T-cell (primary cell): ENCODE results near the gene NEU4. TPM values are rescaled to one million over a fixed set of nuclear protein-coding genes. Genes with fewer than 3 reads are reported as not detected.
"Not testable (repeated sequence)": the region's sequence is repeated elsewhere in the genome, so short reads cannot be mapped to it uniquely, and the experiment has no call there.

Source experiments
- ATAC-seq, 4 experiments: fragments of 200-7000 bp in 3 of 4; fragments of 150-1000 bp in 1 of 4; cut with Tn5 transposase; replicated peaks in 1 of 4; 1 replicate in 3 of 4; 2 replicates in 1 of 4; pipeline ENCODE4 v1.10.0; 2021; ENCODE audit warnings: moderate library complexity in 3 of 4, mild to moderate bottlenecking in 2 of 4, moderate number of reproducible peaks in 1 of 4
- CTCF ChIA-PET, 2 donors: fragments of 300-600 bp; sonication (Branson Sonifier 250); formaldehyde crosslinking; loops; one replicate each; lab custom pipeline; 2022; ENCODE audit warnings: antibody characterized with exemption in 2 of 2; lab: Charles Lee
- POLR2A ChIA-PET, 2 donors: fragments of 300-600 bp; sonication (Branson Sonifier 250); formaldehyde crosslinking; loops; one replicate each; lab custom pipeline; 2022; ENCODE audit warnings: antibody characterized with exemption in 2 of 2; lab: Charles Lee
- DNase-seq, 35 experiments: peaks; one replicate each; pipeline versions ENCODE4 v3.0.0 to v3.0.0-alpha.2; 2013 to 2023
- H3K27ac ChIP-seq: one replicate; pipeline ENCODE4 v1.5.1; 2013; ENCODE audit warnings: low read length
- H3K27me3 ChIP-seq, 2 experiments: replicated peaks in 1 of 2; 1 replicate in 1 of 2; 2 replicates in 1 of 2; pipeline versions ENCODE4 v1.6.1 to v1.7.0; 2013; ENCODE audit warnings: low read length in 1 of 2, mixed read lengths in 1 of 2; ENCODE audit not compliant: control insufficient read depth in 2 of 2, insufficient read depth in 2 of 2; ENCODE audit errors: extremely low read depth in 1 of 2
- H3K36me3 ChIP-seq, 2 donors: 1 replicate in 1 of 2; 2 replicates in 1 of 2; pipeline versions ENCODE4 v1.6.1 to v1.7.0; 2013; ENCODE audit warnings: low read length in 1 of 2; ENCODE audit not compliant: control insufficient read depth in 2 of 2, insufficient read depth in 1 of 2; ENCODE audit errors: extremely low read depth in 1 of 2
- H3K4me1 ChIP-seq, 2 experiments: 1 replicate in 1 of 2; 2 replicates in 1 of 2; pipeline versions ENCODE4 v1.6.1 to v1.7.0; 2013; ENCODE audit warnings: low read length in 2 of 2, mixed read lengths in 1 of 2; ENCODE audit not compliant: insufficient read depth in 2 of 2, control insufficient read depth in 1 of 2; ENCODE audit errors: extremely low read depth in 1 of 2
- H3K4me3 ChIP-seq, 2 donors: 1 replicate in 1 of 2; 2 replicates in 1 of 2; pipeline versions ENCODE4 v1.5.1 to v1.7.0; 2013; ENCODE audit warnings: mild to moderate bottlenecking in 2 of 2, low read length in 1 of 2, moderate library complexity in 1 of 2; ENCODE audit not compliant: control insufficient read depth in 1 of 2; ENCODE audit errors: extremely low read depth in 1 of 2
- H3K9me3 ChIP-seq: 2 replicates; pipeline ENCODE4 v1.7.0; 2013
- H3K27ac Mint-ChIP-seq, 2 donors: one replicate each; pipeline ENCODE4 v1.8.0; 2020 to 2021; ENCODE audit warnings: mild to moderate bottlenecking in 2 of 2, mixed read lengths in 2 of 2
- H3K27me3 Mint-ChIP-seq, 2 donors: one replicate each; pipeline ENCODE4 v1.8.0; 2021 to 2022; ENCODE audit warnings: mixed read lengths in 2 of 2
- H3K36me3 Mint-ChIP-seq: one replicate; pipeline ENCODE4 v1.8.0; 2021; ENCODE audit warnings: mixed read lengths
- H3K4me1 Mint-ChIP-seq, 3 donors: one replicate each; pipeline ENCODE4 v1.8.0; 2020 to 2022; ENCODE audit warnings: mixed read lengths in 3 of 3, mild to moderate bottlenecking in 1 of 3
- H3K4me3 Mint-ChIP-seq, 3 donors: one replicate each; pipeline ENCODE4 v1.8.0; 2020 to 2022; ENCODE audit warnings: mild to moderate bottlenecking in 3 of 3, mixed read lengths in 3 of 3, moderate library complexity in 3 of 3
- H3K9me3 Mint-ChIP-seq, 3 donors: one replicate each; pipeline ENCODE4 v1.8.0; 2020 to 2022; ENCODE audit warnings: mixed read lengths in 3 of 3
- WGBS: methylation state at CpG from one replicate; pipeline ENCODE4 v1.1.5; 2013; ENCODE audit warnings: missing lambda C conversion rate; ENCODE audit not compliant: insufficient coverage; 5-methylcytosine and 5-hydroxymethylcytosine counted together
- total RNA-seq, 35 experiments: library from RNA in 6 of 35; stranded (reverse) in 6 of 35; fragments of 120-200 nt in 1 of 35; gene quantifications; one replicate each; pipeline versions ENCODE4 v1.2.1 to v1.2.4 and lab custom pipeline; 2013 to 2026

NEU4 gene
- total RNA-seq, 5 donors from 2014 or later (not counting 1 experiment from before 2014, with no cell fraction given), result 0.26 to 1.6 (median 1.4) TPM; not detected in 2

GRCh38 chr2:241802421-241803318, 6.3 kb upstream of the NEU4 start:
- POLR2A ChIA-PET, result no interaction called here
- ATAC-seq, result no peak
- Mint-ChIP-seq H3K4me1 (peaks cover 4 to 9% (median 9%) of the 10 kb centered on the region in 3 donors), H3K27ac (no peak overlapping the region), H3K27me3 (peaks cover 0 to 7% of the 10 kb centered on the region in 2 donors), H3K36me3 (no peaks in the 10 kb centered on the region), H3K9me3 (no peaks in the 10 kb centered on the region), H3K4me3 (peak overlapping the region in 1 of 3 donors; percentile 68)
- H3K4me1 ChIP-seq, result peaks cover 5 to 22% of the 10 kb centered on the region in 2 experiments
- no peak for DNase-seq
- H3K27me3 ChIP-seq, result peaks cover 0 to 26% of the 10 kb centered on the region in 2 experiments
- H3K27ac ChIP-seq, result no peak overlapping the region
- CTCF ChIA-PET, result no interaction called here
- WGBS, result 67% methylated on average over 21 of the region's 32 CpGs
- no peaks in the 10 kb centered on the region for H3K9me3 ChIP-seq
- no peaks in the 10 kb centered on the region for H3K36me3 ChIP-seq
- peak overlapping the region in 1 of 2 donors; percentile 67 for H3K4me3 ChIP-seq

- CTCF ChIA-PET, result interaction anchor here in 1 of 2 donors (0.5 kb wide), 1 partner anchor 12 kb away, joined by 3 read pairs; no protein-coding TSS in a partner anchor
- WGBS, result 3% methylated on average over 109 of the region's 109 CpGs
- H3K27ac ChIP-seq, result no peak overlapping the region
- Mint-ChIP-seq H3K9me3 (no peaks in the 10 kb centered on the region), H3K27ac (no peak overlapping the region), H3K4me3 (peak overlapping the region; percentile 62 to 68 (median 66)), H3K4me1 (peaks cover 4 to 13% (median 9%) of the 10 kb centered on the region in 3 donors), H3K27me3 (peaks cover 0 to 10% of the 10 kb centered on the region in 2 donors), H3K36me3 (no peaks in the 10 kb centered on the region)
- DNase-seq (peak in 23 of 35 experiments; percentile 14 to 67 (median 36)), ATAC-seq (peak; percentile 63 to 77 (median 72))
- H3K36me3 ChIP-seq, result no peaks in the 10 kb centered on the region
- H3K9me3 ChIP-seq, result no peaks in the 10 kb centered on the region
- peak overlapping the region; percentile 52 to 67 for H3K4me3 ChIP-seq
- POLR2A ChIA-PET, result no interaction called here
- peaks cover 5 to 22% of the 10 kb centered on the region in 2 experiments for H3K4me1 ChIP-seq
- peaks cover 0 to 21% of the 10 kb centered on the region in 2 experiments for H3K27me3 ChIP-seq
Measured at GRCh38 chr2:241803387-241804325, 5.3 kb upstream of the NEU4 start.

GRCh38 chr2:241804326-241805229, 4.4 kb upstream of the NEU4 start:
- peak overlapping the region; percentile 52 to 67 for H3K4me3 ChIP-seq
- H3K9me3 Mint-ChIP-seq, result no peaks in the 10 kb centered on the region
- H3K4me1 Mint-ChIP-seq, result peaks cover 4 to 13% (median 9%) of the 10 kb centered on the region in 3 donors
- H3K9me3 ChIP-seq, result no peaks in the 10 kb centered on the region
- peaks cover 0 to 21% of the 10 kb centered on the region in 2 experiments for H3K27me3 ChIP-seq
- POLR2A ChIA-PET, result interaction anchor here in 1 of 2 donors (0.6 kb wide), 1 partner anchor 41 kb away, joined by 3 read pairs; no protein-coding TSS in a partner anchor
- peaks cover 5 to 22% of the 10 kb centered on the region in 2 experiments for H3K4me1 ChIP-seq
- H3K27ac Mint-ChIP-seq, result no peak overlapping the region
- ATAC-seq, result peak; percentile 24 to 43 (median 41)
- no peak overlapping the region for H3K27ac ChIP-seq
- peak in 6 of 35 experiments; percentile 5 to 35 (median 21) for DNase-seq
- H3K4me3 Mint-ChIP-seq, result peak overlapping the region; percentile 32 to 64 (median 60)
- CTCF ChIA-PET, result interaction anchor here in 1 of 2 donors (0.5 kb wide), 1 partner anchor 11 kb away, joined by 3 read pairs; no protein-coding TSS in a partner anchor
- H3K27me3 Mint-ChIP-seq, result peaks cover 0 to 10% of the 10 kb centered on the region in 2 donors
- H3K36me3 Mint-ChIP-seq, result no peaks in the 10 kb centered on the region
- H3K36me3 ChIP-seq, result no peaks in the 10 kb centered on the region
- 5% methylated on average over 29 of the region's 35 CpGs for WGBS

- H3K27ac Mint-ChIP-seq, ATAC-seq, H3K36me3 Mint-ChIP-seq, H3K9me3 Mint-ChIP-seq, H3K36me3 ChIP-seq, POLR2A ChIA-PET, H3K27ac ChIP-seq, CTCF ChIA-PET, H3K9me3 ChIP-seq, DNase-seq, H3K27me3 Mint-ChIP-seq, H3K4me3 Mint-ChIP-seq, H3K4me3 ChIP-seq: not testable (repeated sequence)
- peaks cover 4 to 13% (median 9%) of the 10 kb centered on the region in 3 donors for H3K4me1 Mint-ChIP-seq
- peaks cover 0 to 23% of the 10 kb centered on the region in 2 experiments for H3K27me3 ChIP-seq
- no CpG with 5 or more reads among the region's 8 CpGs for WGBS
- H3K4me1 ChIP-seq, result peaks cover 5 to 22% of the 10 kb centered on the region in 2 experiments
Measured at GRCh38 chr2:241806217-241806616, 2.8 kb upstream of the NEU4 start.

GRCh38 chr2:241808051-241808720, 807 bp upstream of the NEU4 start:
- POLR2A ChIA-PET, result no interaction called here
- H3K36me3 Mint-ChIP-seq, result no peaks in the 10 kb centered on the region

More at GRCh38 chr2:241808051-241808720, 807 bp upstream of the NEU4 start:
- no peaks in the 10 kb centered on the region for H3K9me3 Mint-ChIP-seq
- Histone ChIP-seq H3K27ac (no peak overlapping the region), H3K4me3 (no peak overlapping the region), H3K9me3 (no peaks in the 10 kb centered on the region), H3K27me3 (peaks cover 0 to 29% of the 10 kb centered on the region in 2 experiments), H3K4me1 (peaks cover 5 to 16% of the 10 kb centered on the region in 2 experiments), H3K36me3 (no peaks in the 10 kb centered on the region)
- ATAC-seq, result no peak
- H3K27me3 Mint-ChIP-seq, result peaks cover 0 to 10% of the 10 kb centered on the region in 2 donors
- H3K27ac Mint-ChIP-seq, result no peak overlapping the region
- peaks cover 4 to 13% (median 9%) of the 10 kb centered on the region in 3 donors for H3K4me1 Mint-ChIP-seq
- CTCF ChIA-PET, result no interaction called here
- H3K4me3 Mint-ChIP-seq, result peak overlapping the region in 1 of 3 donors; percentile 4
- DNase-seq, result no peak
- WGBS, result 88% methylated on average over 14 of the region's 17 CpGs
